Osteoblast (primary cell): ENCODE results near the gene CD99L2. TPM values are rescaled to one million over a fixed set of nuclear protein-coding genes. Genes with fewer than 3 reads are reported as not detected.

Experiments
- DNase-seq: peaks from one replicate; pipeline ENCODE4 v3.0.0; 2011; ENCODE audit warnings: low spot score, mixed read lengths; ENCODE audit not compliant: insufficient read length; ENCODE audit errors: missing footprints
- H2AFZ ChIP-seq: 2 replicates; pipeline ENCODE4 v1.6.0; 2011; ENCODE audit warnings: mild to moderate bottlenecking, low read length
- H3K27ac ChIP-seq: 2 replicates; pipeline ENCODE4 v1.5.1; 2011; ENCODE audit warnings: mild to moderate bottlenecking, low read depth, low read length, moderate library complexity
- H3K27me3 ChIP-seq: 2 replicates; pipeline ENCODE4 v1.6.0; 2012; ENCODE audit warnings: mild to moderate bottlenecking, control low read depth, inconsistent platforms, low read length, moderate library complexity; ENCODE audit not compliant: insufficient read depth
- H3K36me3 ChIP-seq: 2 replicates; pipeline ENCODE4 v1.5.1; 2011; ENCODE audit warnings: mild to moderate bottlenecking, low read length, control low read depth, moderate library complexity; ENCODE audit not compliant: insufficient read depth
- H3K4me1 ChIP-seq: 2 replicates; pipeline ENCODE4 v1.5.1; 2011; ENCODE audit warnings: mild to moderate bottlenecking, low read length, control low read depth, moderate library complexity; ENCODE audit not compliant: insufficient read depth
- H3K4me2 ChIP-seq: 2 replicates; pipeline ENCODE4 v1.6.0; 2011; ENCODE audit warnings: mild to moderate bottlenecking, low read length; ENCODE audit not compliant: insufficient read depth
- H3K4me3 ChIP-seq: fragments of 200-600 bp; sonication (generic); 3 replicates; pipeline ENCODE4 v1.5.1; 2012; ENCODE audit warnings: mild to moderate bottlenecking, low read length, inconsistent platforms; ENCODE audit not compliant: insufficient read depth
- H3K79me2 ChIP-seq: 2 replicates; pipeline ENCODE4 v1.6.0; 2012; ENCODE audit warnings: mild to moderate bottlenecking, low read length, control low read depth, inconsistent platforms; ENCODE audit not compliant: insufficient read depth
- H3K9me3 ChIP-seq: 2 replicates; pipeline ENCODE4 v1.5.1; 2011; ENCODE audit warnings: low read depth, low read length, control low read depth
- H4K20me1 ChIP-seq: 2 replicates; pipeline ENCODE4 v1.6.0; 2012; ENCODE audit warnings: mild to moderate bottlenecking, low read length, control low read depth; ENCODE audit not compliant: insufficient read depth
- CTCF ChIP-seq: IDR thresholded peaks from 2 replicates; pipeline ENCODE4 v1.5.1; 2011; ENCODE audit warnings: mild to moderate bottlenecking, low read depth, low read length, moderate library complexity; ENCODE audit errors: extremely low read depth
- total RNA-seq: library from RNA; depleted of rRNA; stranded (reverse); fragments of >200 nt; gene quantifications from 2 replicates; pipeline ENCODE4 v1.2.3, GENCODE V29; 2012

CD99L2 gene
- total RNA-seq, 1 donor, result 85.0 TPM

GRCh38 chrX:150731795-150732194, 166.7 kb downstream of the CD99L2 start:
- no peak overlapping the region for H3K4me2 ChIP-seq
- peak; percentile 90 for DNase-seq
- no peak for TF ChIP-seq CTCF
- no peaks in the 10 kb centered on the region for H3K79me2 ChIP-seq
- no peaks in the 10 kb centered on the region for H3K9me3 ChIP-seq
- no peak overlapping the region for H2AFZ ChIP-seq
- no peak overlapping the region for H3K4me3 ChIP-seq
- peak overlapping the region; percentile 88 for H3K27ac ChIP-seq
- H3K36me3 ChIP-seq, result peaks cover 17% of the 10 kb centered on the region
- no peaks in the 10 kb centered on the region for H4K20me1 ChIP-seq
- peaks cover 13% of the 10 kb centered on the region for H3K4me1 ChIP-seq
- no peaks in the 10 kb centered on the region for H3K27me3 ChIP-seq

- Histone ChIP-seq H3K4me3 (no peak overlapping the region), H3K27me3 (no peaks in the 10 kb centered on the region), H3K4me2 (no peak overlapping the region), H4K20me1 (no peaks in the 10 kb centered on the region), H3K9me3 (no peaks in the 10 kb centered on the region), H3K79me2 (peaks cover 4% of the 10 kb centered on the region), H2AFZ (no peak overlapping the region), H3K27ac (peak overlapping the region; percentile 88), H3K4me1 (peaks cover 13% of the 10 kb centered on the region), H3K36me3 (peaks cover 13% of the 10 kb centered on the region)
- no peak for TF ChIP-seq CTCF
- DNase-seq, result no peak
Observed at GRCh38 chrX:150730719-150731118, 167.7 kb downstream of the CD99L2 start.

- no peaks in the 10 kb centered on the region for H3K9me3 ChIP-seq
- TF ChIP-seq CTCF, result no peak
- H3K27me3 ChIP-seq, result no peaks in the 10 kb centered on the region
- H3K4me2 ChIP-seq, result no peak overlapping the region
- DNase-seq, result no peak
- H3K36me3 ChIP-seq, result peaks cover 13% of the 10 kb centered on the region
- peaks cover 6% of the 10 kb centered on the region for H3K79me2 ChIP-seq
- H3K4me1 ChIP-seq, result peaks cover 13% of the 10 kb centered on the region
- H3K27ac ChIP-seq, result no peak overlapping the region
- H3K4me3 ChIP-seq, result no peak overlapping the region
- H2AFZ ChIP-seq, result no peak overlapping the region
- no peaks in the 10 kb centered on the region for H4K20me1 ChIP-seq
Observed at GRCh38 chrX:150729956-150730355, 168.5 kb downstream of the CD99L2 start.

DNA sequence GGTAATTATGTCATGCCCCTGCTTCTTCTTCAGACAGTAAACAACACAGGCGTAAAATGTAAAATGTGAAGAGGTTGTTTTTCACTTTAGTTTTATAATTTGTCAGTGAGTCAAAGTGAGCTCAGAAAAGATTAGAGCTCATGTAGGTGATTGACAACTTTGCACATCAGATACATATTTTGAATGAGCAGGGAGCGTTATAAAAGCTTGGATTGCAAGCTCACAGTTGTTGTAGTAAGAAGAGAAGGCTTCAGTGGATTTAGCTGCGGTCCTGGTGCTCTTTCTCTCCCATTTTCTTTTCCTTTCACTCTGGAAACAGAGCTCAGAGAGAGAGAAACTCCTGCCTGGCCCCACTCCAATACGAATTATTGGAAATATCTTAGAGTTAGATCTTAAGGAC, 178.8 kb downstream of the CD99L2 start:
- Histone ChIP-seq H3K36me3 (peaks cover 5% of the 10 kb centered on the region), H3K4me1 (no peaks in the 10 kb centered on the region), H3K4me3 (no peak overlapping the region), H3K4me2 (no peak overlapping the region), H3K79me2 (no peaks in the 10 kb centered on the region), H3K27me3 (no peaks in the 10 kb centered on the region), H3K27ac (no peak overlapping the region), H3K9me3 (no peaks in the 10 kb centered on the region), H4K20me1 (peaks cover 4% of the 10 kb centered on the region), H2AFZ (no peak overlapping the region)
- TF ChIP-seq CTCF, result no peak
- DNase-seq, result no peak

Other genes with a start within 250 kb of the CD99L2 start
- gene MTMR1, start 205.3 kb downstream of the CD99L2 start, total RNA-seq, result 16.5 and 17.0 TPM in 2 replicates
- gene HMGB3, start 84.7 kb upstream of the CD99L2 start, total RNA-seq, result 10.5 and 13.6 TPM in 2 replicates